Measurements from ENCODE around the gene RUSC2.

DNA sequence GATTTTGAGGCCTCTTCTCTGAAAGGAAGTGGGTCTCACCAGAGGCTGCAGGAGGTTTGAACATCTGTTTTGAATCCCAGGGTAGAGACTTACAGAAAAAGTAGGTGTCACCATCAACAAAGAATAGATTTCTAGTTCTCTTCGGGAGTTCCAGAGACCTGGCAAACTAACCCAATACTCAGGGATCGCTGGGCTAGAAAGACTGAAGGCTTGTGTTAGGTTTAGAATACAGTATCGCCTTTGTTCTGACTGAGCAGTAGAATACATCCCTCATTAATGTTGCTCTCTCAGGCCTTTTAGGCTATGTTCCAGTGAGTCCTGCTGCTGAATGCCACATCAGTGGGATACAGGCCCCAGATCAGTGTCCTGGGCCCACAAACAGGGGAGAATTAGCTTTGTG, 27.2 kb downstream of the RUSC2 start:
- TF ChIP-seq, protein P1, sequence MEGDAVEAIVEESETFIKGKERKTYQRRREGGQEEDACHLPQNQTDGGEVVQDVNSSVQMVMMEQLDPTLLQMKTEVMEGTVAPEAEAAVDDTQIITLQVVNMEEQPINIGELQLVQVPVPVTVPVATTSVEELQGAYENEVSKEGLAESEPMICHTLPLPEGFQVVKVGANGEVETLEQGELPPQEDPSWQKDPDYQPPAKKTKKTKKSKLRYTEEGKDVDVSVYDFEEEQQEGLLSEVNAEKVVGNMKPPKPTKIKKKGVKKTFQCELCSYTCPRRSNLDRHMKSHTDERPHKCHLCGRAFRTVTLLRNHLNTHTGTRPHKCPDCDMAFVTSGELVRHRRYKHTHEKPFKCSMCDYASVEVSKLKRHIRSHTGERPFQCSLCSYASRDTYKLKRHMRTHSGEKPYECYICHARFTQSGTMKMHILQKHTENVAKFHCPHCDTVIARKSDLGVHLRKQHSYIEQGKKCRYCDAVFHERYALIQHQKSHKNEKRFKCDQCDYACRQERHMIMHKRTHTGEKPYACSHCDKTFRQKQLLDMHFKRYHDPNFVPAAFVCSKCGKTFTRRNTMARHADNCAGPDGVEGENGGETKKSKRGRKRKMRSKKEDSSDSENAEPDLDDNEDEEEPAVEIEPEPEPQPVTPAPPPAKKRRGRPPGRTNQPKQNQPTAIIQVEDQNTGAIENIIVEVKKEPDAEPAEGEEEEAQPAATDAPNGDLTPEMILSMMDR (IDR thresholded peaks at IDR 0.05) = no peak
- no peak for TF ChIP-seq POLR2A (IDR thresholded peaks at IDR 0.05)

Measured in esophagus squamous epithelium (tissue), 4 donors.